HG02798 (cell line): ENCODE results near the gene RNF144A.
"Not testable (repeated sequence)": the region's sequence is repeated elsewhere in the genome, so short reads cannot be mapped to it uniquely, and the experiment has no call there.

Source experiments
- ATAC-seq: cut with Tn5 transposase; IDR thresholded peaks from one replicate; pipeline ENCODE4 v1.9.1; 2021; ENCODE audit warnings: mild to moderate bottlenecking; ENCODE audit not compliant: unreplicated experiment, poor library complexity

RNF144A gene

GRCh38 chr2:6917071-6917760 is at the start of gene RNF144A:
Gene RNF144A, plus strand, starts transcription at chr2:6917412. Its CDS starts 79,515 bp downstream, at chr2:6996927.
- ATAC-seq = peak; percentile 85

DNA sequence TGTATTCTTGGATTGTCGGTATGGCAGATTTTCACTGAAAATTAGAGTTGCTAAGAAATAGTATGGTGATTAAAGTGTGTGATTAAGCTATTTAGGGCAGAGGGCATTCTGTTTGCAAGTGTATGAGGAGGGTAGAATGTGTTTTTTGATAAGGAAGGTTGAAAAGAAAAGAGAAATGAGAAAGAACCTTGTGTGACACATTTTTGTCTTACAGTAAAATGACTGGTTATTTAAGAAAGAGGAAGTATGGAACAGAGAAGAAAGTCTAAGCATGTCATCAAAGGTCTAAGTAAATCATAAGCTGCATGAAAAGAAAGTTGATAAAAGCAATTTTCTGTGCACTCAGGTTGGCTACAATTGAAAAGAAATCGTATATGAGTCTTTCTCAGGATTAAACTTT is 44.8 kb upstream of the RNF144A start:
- no peak for ATAC-seq

GRCh38 chr2:6874032-6874431 is 43.2 kb upstream of the RNF144A start:
- no peak for ATAC-seq

DNA sequence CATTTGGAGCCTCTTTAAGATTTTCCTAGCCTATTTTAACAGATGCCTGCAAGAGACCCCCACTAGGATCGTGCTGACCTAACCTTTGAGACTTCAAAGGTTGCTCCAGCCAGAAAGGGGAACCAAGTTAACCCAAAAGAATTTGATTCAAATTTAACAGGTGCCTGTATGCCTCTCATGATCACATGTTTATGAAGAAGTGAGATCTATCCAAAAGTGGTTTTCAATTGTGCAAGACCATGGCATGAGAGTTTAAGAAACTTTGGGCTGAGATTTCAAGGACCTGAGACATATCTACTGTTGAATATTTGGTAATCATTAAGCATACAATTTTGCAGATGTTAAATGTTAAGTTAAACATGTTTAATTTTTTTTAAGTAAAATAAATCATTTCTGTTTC is 40.9 kb upstream of the RNF144A start:
- no peak for ATAC-seq

DNA sequence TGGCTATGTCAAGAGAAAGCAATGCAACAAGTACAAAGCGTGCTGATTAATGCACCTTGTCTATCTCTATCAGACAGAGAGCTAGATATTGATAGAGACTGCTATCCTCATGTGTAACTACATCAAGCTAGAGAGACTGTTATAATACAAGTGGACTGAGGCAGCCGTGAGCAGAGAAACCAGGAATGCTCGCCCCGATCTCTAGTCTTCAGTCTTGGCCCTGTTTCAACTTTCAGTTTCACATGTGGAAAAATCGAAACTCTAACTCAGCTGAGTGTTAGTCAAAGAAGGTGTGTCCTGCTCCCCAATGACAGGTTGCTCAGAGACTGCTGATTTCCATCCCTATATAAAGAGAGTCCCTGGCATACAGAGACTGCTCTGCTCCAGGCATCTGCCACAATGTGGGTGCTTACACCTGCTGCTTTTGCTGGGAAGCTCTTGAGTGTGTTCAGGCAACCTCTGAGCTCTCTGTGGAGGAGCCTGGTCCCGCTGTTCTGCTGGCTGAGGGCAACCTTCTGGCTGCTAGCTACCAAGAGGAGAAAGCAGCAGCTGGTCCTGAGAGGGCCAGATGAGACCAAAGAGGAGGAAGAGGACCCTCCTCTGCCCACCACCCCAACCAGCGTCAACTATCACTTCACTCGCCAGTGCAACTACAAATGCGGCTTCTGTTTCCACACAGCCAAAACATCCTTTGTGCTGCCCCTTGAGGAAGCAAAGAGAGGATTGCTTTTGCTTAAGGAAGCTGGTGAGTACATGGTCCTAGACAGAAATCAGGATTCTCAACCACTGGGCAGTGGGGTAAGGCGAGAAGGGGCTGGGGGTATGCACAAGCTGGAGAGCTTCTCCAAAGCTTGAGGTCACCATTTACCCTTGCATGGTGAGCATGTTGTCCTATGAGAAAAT is 39.6 kb upstream of the RNF144A start, which contains the start of gene RSAD2:
Gene RSAD2, plus strand, starts transcription at position 376 of the 903 bp plus-strand sequence. Its CDS starts 24 bp downstream, at position 400.
- ATAC-seq = peak; percentile 70

- no peak for ATAC-seq
Measured at GRCh38 chr2:6878549-6878948, 38.7 kb upstream of the RNF144A start.

DNA sequence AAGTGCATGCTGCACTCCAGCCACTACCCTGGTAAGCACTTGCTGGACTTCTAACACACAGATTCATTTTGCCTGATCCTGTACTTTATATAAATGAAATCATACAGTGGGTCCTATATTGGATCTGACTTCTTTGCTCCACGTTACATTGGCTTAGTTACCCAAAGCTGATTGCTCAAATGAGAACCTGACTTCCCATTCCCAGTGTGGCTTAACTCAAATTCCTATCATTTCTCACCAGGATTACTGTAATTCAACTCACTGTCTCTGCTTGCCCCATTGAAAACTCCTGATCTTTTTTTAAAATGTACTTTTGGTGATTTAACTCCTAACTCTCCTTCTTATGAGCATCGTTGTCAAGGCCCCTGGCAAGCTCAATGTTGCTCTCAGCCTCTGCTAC is 38.2 kb upstream of the RNF144A start:
- no peak for ATAC-seq

DNA sequence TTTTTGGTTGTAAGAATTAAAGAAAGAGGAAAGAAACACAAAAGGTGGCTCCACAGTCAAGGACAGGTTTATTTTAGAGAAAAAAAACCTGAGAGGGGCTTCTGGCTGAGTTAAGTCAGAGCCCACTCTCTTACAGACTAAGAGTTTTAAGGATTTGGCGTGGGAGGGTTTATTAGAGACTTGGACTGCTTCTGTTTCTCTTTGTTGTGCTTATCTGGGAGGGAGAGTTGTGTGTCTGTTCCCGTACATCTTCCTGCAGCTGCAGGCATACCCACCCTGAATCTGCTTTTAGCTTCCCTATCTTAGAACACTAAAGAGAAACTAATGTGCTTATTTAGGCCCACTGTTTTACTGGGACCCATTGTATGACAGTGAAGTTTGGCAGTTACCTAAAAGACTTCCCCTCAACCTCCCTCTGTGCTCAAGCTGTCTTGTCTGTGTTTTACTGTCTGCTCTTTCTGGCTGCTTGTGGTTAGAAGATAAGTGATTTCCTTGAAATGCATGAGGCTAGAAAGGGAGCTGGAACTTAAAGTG is 36.9 kb upstream of the RNF144A start:
- no peak for ATAC-seq

GRCh38 chr2:6881046-6881445 is 36.2 kb upstream of the RNF144A start:
- no peak for ATAC-seq

GRCh38 chr2:6881516-6881915 is 35.7 kb upstream of the RNF144A start:
- no peak for ATAC-seq

GRCh38 chr2:6883448-6884122 is 33.6 kb upstream of the RNF144A start:
- no peak for ATAC-seq

- ATAC-seq = no peak
Measured at GRCh38 chr2:6885551-6885950, 31.7 kb upstream of the RNF144A start.

DNA sequence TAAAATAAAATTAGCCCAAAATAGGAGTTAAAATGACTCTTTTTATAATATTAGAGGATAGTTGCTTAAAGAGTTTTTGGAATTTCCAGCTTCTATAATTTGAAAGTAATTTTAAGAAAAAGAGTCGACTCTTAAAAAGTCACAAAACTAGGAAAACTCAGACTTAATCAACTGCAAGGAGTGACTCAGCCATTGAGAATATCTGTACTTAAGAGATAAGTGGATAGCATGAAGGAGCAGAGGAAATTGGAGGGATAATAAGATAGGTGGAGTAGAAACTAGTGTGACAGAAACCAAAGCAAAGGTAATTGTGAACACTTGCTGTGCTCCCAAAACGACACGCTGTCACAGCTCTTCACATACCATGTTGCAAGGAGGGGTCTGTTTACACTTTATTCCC is 31.2 kb upstream of the RNF144A start:
- no peak for ATAC-seq

DNA sequence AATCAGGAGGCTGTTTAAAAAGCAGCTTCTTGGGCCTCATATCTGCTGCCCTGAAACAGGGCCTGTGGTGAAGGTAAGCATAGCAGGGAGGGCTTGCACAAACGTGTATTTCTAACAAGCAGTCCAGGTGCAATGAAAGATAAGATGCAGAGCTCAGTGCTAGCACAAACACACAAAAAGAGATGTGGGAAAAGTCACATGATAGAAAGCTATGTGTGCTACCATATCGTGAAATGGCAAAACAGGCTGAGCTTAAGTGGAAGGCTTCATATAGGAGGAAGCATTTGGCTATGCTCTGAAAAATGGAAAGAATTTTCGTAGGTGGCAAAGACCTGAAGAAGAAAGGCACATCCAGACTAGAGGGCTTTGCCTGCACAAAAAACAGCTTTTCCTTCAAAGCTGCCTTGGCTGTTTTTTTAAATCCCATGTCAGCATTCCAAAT is 29.4 kb upstream of the RNF144A start:
- no peak for ATAC-seq

- no peak for ATAC-seq
Measured at GRCh38 chr2:6888724-6889123, 28.5 kb upstream of the RNF144A start.

DNA sequence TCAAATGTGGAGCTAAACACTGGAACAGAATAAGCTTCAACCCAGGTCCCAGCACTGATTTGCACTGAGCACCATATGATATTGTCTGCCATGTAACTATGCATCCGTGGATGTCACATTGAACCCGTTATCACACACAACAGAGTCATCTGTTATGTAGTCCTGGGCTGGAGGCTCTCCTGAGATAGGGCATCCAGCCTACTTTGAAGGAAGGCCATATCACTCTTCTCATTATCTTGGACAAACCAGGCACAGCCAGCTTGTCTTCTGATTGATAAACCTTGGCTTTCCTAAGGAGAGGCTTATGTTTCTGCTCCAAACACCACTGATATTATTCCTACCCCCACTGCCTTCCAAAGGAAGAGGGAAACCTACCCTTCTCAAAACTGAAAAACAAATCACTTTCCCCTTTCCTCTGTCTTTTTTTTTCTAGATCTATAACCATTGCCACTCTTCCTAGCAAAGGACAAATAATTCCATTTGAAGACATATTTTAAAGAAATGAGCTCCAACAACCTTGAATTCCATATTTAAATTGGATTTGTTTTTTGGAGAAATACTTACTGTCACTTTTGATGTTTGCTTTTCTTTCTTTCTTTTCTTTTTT is 23.2 kb upstream of the RNF144A start:
- ATAC-seq = no peak

DNA sequence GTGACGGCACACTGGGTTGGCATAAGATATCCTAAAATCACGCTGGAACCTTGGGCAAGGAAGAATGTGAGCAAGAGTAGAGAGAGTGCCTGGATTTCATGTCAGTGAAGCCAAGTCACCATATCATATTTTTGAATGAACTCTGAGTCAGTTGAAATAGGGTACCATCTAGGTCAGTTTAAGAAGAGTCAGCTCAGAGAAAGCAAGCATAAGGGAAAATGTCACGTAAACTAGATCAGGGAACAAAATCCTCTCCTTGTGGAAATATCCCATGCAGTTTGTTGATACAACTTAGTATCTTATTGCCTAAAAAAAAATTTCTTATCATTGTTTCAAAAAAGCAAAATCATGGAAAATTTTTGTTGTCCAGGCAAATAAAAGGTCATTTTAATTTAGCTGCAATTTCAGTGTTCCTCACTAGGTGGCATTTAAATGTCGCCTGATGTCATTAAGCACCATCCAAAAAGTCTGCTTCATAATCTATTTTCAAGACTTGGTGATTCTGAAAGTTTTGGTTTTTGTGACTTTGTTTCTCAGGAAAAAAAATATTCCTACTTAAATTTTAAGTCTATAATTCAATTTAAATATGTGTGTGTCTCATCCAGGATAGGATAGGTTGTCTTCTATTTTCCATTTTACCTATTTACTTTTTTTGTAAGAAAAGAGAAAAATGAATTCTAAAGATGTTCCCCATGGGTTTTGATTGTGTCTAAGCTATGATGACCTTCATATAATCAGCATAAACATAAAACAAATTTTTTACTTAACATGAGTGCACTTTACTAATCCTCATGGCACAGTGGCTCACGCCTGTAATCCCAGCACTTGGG is 20.1 kb upstream of the RNF144A start:
- no peak for ATAC-seq

DNA sequence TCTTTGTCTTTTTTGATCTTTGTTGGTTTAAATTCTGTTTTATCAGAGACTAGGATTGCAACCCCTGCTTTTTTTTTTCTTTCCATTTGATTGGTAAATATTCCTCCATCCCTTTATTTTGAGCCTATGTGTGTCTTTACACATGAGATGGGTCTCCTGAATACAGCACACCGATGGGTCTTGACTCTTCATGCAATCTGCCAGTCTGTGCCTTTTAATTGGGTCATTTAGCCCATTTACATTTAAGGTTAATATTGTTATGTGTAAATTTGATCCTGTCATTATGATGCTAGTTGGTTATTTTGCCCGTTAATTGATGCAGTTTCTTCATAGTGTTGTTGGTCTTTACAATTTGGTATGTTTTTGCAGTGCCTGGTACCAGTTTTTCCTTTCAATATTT is 14.6 kb upstream of the RNF144A start:
- ATAC-seq = not testable (repeated sequence)

DNA sequence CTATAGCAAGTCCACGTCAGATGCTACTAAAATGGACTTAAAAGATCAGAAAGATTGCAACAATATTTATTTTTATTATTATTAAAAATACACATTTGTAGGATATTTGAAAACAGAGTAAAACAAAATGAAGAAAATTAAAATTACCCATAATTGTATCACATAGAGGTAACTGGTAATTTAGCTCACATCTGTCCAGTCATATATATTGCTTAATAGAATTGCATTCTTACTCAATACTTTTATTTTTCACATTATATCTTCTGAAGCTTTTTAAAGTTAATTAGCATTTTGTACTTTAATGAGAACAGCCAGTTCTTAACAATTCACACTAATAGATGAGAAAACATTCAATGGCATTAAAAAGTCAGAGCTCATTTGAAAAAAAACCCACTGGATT is 11.5 kb upstream of the RNF144A start:
- ATAC-seq = no peak
